Adrenal gland (tissue), 5 donors: Measurements from ENCODE around the gene SREBF1.

ENCODE experiments used
- POLR2A ChIP-seq, 2 donors: fragments of 450-650 bp; IDR thresholded peaks; one replicate each; pipeline ENCODE4 v1.6.1; 2017; ENCODE audit warnings: antibody characterized with exemption in 2 of 2, mild to moderate bottlenecking in 2 of 2, moderate library complexity in 1 of 2
- TF ChIP-seq, protein P1 (sequence below), 6 experiments: fragments of 450-650 bp in 4 of 6; fragments of 200-600 bp in 2 of 6; sonication (generic) in 1 of 6; IDR thresholded peaks; 1 replicate in 5 of 6; 2 replicates in 1 of 6; pipeline versions ENCODE4 v1.5.1 to v1.8.0; 2016 to 2021; ENCODE audit warnings: antibody characterized with exemption in 6 of 6, mild to moderate bottlenecking in 2 of 6, moderate library complexity in 1 of 6
- donor health status: DM: no; HTN: no; CAD: no.

- no peak for TF ChIP-seq POLR2A (IDR thresholded peaks at IDR 0.05)
- TF ChIP-seq, protein P1, sequence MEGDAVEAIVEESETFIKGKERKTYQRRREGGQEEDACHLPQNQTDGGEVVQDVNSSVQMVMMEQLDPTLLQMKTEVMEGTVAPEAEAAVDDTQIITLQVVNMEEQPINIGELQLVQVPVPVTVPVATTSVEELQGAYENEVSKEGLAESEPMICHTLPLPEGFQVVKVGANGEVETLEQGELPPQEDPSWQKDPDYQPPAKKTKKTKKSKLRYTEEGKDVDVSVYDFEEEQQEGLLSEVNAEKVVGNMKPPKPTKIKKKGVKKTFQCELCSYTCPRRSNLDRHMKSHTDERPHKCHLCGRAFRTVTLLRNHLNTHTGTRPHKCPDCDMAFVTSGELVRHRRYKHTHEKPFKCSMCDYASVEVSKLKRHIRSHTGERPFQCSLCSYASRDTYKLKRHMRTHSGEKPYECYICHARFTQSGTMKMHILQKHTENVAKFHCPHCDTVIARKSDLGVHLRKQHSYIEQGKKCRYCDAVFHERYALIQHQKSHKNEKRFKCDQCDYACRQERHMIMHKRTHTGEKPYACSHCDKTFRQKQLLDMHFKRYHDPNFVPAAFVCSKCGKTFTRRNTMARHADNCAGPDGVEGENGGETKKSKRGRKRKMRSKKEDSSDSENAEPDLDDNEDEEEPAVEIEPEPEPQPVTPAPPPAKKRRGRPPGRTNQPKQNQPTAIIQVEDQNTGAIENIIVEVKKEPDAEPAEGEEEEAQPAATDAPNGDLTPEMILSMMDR (IDR thresholded peaks at IDR 0.05): no peak
These were observed 46.8 kb downstream of the SREBF1 start for GRCh38 chr17:17789828-17790636.
